Lower leg skin (tissue), 4 donors: ENCODE results near the gene SCAF4. TPM values are rescaled to one million over a fixed set of nuclear protein-coding genes. Genes with fewer than 3 reads are reported as not detected.
"Not testable (repeated sequence)": the region's sequence is repeated elsewhere in the genome, so short reads cannot be mapped to it uniquely, and the experiment has no call there.

Experiments
- DNase-seq, 2 donors: peaks; one replicate each; pipeline ENCODE4 v3.0.0-alpha.2; 2019; ENCODE audit warnings: low spot score in 2 of 2
- H3K4me3 ChIP-seq: fragments of 200-600 bp; sonication (generic); 2 replicates; pipeline ENCODE4 v1.5.1; 2017; ENCODE audit warnings: mild to moderate bottlenecking, low read depth; ENCODE audit not compliant: poor library complexity, severe bottlenecking
- CTCF ChIP-seq, 3 donors: fragments of 450-650 bp; IDR thresholded peaks; one replicate each; pipeline ENCODE4 v1.5.1; 2016; ENCODE audit warnings: antibody characterized with exemption in 3 of 3, mild to moderate bottlenecking in 3 of 3, moderate library complexity in 2 of 3
- POLR2A ChIP-seq, 2 donors: fragments of 450-650 bp; IDR thresholded peaks; one replicate each; pipeline ENCODE4 v1.6.1; 2016 to 2017; ENCODE audit warnings: antibody characterized with exemption in 2 of 2, mild to moderate bottlenecking in 1 of 2, moderate library complexity in 1 of 2
- WGBS, 2 donors: methylation state at CpG; one replicate each; pipeline ENCODE4 v1.1.5; 2018; 5-methylcytosine and 5-hydroxymethylcytosine counted together
- intact Hi-C: fragments of 100-400 bp; cut with DNase I; formaldehyde crosslinking; loops from one replicate; pipeline ENCODE4 v1.15.0; 2023; ENCODE audit warnings: low total_unique reads
- total RNA-seq, 4 donors: library from RNA; depleted of rRNA; stranded (reverse); fragments of >200 nt; gene quantifications; one replicate each; pipeline ENCODE4 v1.1.0, GENCODE V29; 2016

SCAF4 gene
- total RNA-seq, 4 donors from 2014 or later: 11.8 to 30.8 (median 16.5) TPM

- intact Hi-C loops: no loop called here
- TF ChIP-seq POLR2A (IDR thresholded peaks at IDR 0.05): no peak
- TF ChIP-seq CTCF (IDR thresholded peaks at IDR 0.05): no peak
- no peak overlapping the region for H3K4me3 ChIP-seq
- no peak for DNase-seq
- WGBS, 2 donors: 63 to 75% methylated on average over 5 of the region's 5 CpGs
These were observed 64.8 kb downstream of the SCAF4 start for GRCh38 chr21:31667132-31667531.

GRCh38 chr21:31666445-31667010 is 65.4 kb downstream of the SCAF4 start:
- TF ChIP-seq CTCF (IDR thresholded peaks at IDR 0.05) (no peak), POLR2A (IDR thresholded peaks at IDR 0.05) (no peak)
- 61 to 70% methylated on average over 5 of the region's 5 CpGs for WGBS, 2 donors
- intact Hi-C loops: no loop called here
- H3K4me3 ChIP-seq: no peak overlapping the region
- DNase-seq: no peak

GRCh38 chr21:31665869-31666268 is 66.0 kb downstream of the SCAF4 start:
- DNase-seq, intact Hi-C loops, H3K4me3 ChIP-seq: not testable (repeated sequence)
- 85 to 97% methylated on average over 4 of the region's 4 CpGs for WGBS, 2 donors

- DNase-seq: no peak
- H3K4me3 ChIP-seq: no peak overlapping the region
- intact Hi-C loops: no loop called here
- TF ChIP-seq POLR2A (IDR thresholded peaks at IDR 0.05) (no peak), CTCF (IDR thresholded peaks at IDR 0.05) (no peak)
- 58 to 73% methylated on average over 8 of the region's 8 CpGs for WGBS, 2 donors
These were observed 66.5 kb downstream of the SCAF4 start for GRCh38 chr21:31665397-31665796.

- TF ChIP-seq CTCF (IDR thresholded peaks at IDR 0.05): no peak
- no peak for TF ChIP-seq POLR2A (IDR thresholded peaks at IDR 0.05)
- H3K4me3 ChIP-seq: no peak overlapping the region
- no peak for DNase-seq
- intact Hi-C loops: no loop called here
- 88 to 90% methylated on average over 7 of the region's 7 CpGs for WGBS, 2 donors
These were observed 68.2 kb downstream of the SCAF4 start for GRCh38 chr21:31663584-31664249.

- no peak for DNase-seq
- TF ChIP-seq POLR2A (IDR thresholded peaks at IDR 0.05): no peak
- no peak for TF ChIP-seq CTCF (IDR thresholded peaks at IDR 0.05)
- intact Hi-C loops: no loop called here
- 15% methylated on average over 8 of the region's 8 CpGs for whole genome bisulfite sequencing, 2 donors
- H3K4me3 ChIP-seq: peak overlapping the region; percentile 77
These were observed 71.3 kb downstream of the SCAF4 start for GRCh38 chr21:31660591-31660990.
